Measurements from ENCODE around the gene HCRTR1. TPM values are rescaled to one million over a fixed set of nuclear protein-coding genes. Genes with fewer than 3 reads are reported as not detected.

HCRTR1 gene
- total RNA-seq, 1 experiment from 2014 or later: not detected

- DNase-seq: no peak
- Histone ChIP-seq H3K4me3 (ENCODE audit: insufficient read depth, low read depth, low read length) (no peak overlapping the region), H3K36me3 (replicated peaks; ENCODE audit: control insufficient read depth, insufficient read depth, low read length) (no peaks in the 10 kb centered on the region), H3K27me3 (ENCODE audit: control insufficient read depth, insufficient read depth, low read length) (no peaks in the 10 kb centered on the region)
Observed at GRCh38 chr1:31607360-31607759, 10.1 kb upstream of the HCRTR1 start.

- no peak overlapping the region for H3K4me3 ChIP-seq (ENCODE audit: insufficient read depth, low read depth, low read length)
- no peaks in the 10 kb centered on the region for H3K27me3 ChIP-seq (ENCODE audit: control insufficient read depth, insufficient read depth, low read length)
- DNase-seq: no peak
- no peaks in the 10 kb centered on the region for H3K36me3 ChIP-seq (replicated peaks; ENCODE audit: control insufficient read depth, insufficient read depth, low read length)
Observed at GRCh38 chr1:31609514-31610118, 7.9 kb upstream of the HCRTR1 start.

DNA sequence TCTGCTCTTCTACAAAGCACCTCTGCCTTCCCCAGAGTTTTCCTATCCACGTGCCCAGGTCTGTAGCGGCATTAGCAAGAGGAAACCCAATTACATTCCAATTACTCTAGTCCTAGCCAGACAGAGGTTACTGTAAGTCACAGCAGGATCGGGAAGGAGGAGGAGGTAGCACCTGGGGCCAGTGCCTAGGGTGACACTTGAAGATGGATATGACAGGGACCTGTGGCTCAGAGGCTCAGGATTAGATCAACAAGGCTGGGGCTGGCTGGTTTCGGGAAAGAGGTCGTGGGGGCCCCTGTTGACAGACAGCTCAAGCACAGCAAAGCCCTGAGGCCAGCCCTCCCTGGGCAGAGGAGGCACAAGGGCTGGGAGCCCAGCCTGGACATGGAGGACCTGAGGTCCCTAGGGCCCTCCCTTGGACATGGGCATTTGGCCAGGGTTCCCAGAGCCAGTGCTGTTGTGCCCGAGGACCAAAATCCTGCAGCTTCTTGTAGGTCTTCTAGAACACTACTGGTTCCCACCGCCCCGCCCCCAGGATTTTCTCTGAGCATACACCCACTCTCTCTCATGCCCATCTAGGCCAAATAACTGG lies 3.0 kb upstream of the HCRTR1 start:
- Histone ChIP-seq H3K4me3 (ENCODE audit: insufficient read depth, low read depth, low read length) (no peak overlapping the region), H3K27me3 (ENCODE audit: control insufficient read depth, insufficient read depth, low read length) (peaks cover 30% of the 10 kb centered on the region), H3K36me3 (replicated peaks; ENCODE audit: control insufficient read depth, insufficient read depth, low read length) (no peaks in the 10 kb centered on the region)
- DNase-seq: no peak

GRCh38 chr1:31615414-31615813 lies 2.1 kb upstream of the HCRTR1 start:
- no peak for DNase-seq
- no peak overlapping the region for H3K4me3 ChIP-seq (ENCODE audit: insufficient read depth, low read depth, low read length)

DNA sequence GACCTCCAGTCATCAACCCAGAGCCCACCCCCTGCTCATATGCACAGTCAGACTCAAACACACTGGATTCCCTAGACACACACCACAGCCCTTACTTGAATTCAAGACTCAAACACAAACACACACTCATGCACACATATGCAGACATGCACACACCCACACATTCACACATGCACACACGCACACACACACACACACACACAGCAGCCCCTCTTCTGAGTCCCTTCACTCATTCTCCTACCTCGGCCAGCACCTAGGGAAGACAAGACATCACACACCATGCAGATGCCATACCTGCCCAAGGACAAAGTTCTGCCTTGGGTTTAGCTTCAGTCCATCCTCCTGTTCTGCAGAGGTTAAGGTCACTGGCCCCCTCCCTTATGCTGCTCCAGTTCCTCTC lies 1.6 kb upstream of the HCRTR1 start:
- H3K27me3 ChIP-seq (ENCODE audit: control insufficient read depth, insufficient read depth, low read length): peaks cover 30% of the 10 kb centered on the region
- H3K4me3 ChIP-seq (ENCODE audit: insufficient read depth, low read depth, low read length): no peak overlapping the region
- DNase-seq: no peak
- H3K36me3 ChIP-seq (replicated peaks; ENCODE audit: control insufficient read depth, insufficient read depth, low read length): no peaks in the 10 kb centered on the region

More at GRCh38 chr1:31615414-31615813, 2.1 kb upstream of the HCRTR1 start:
- H3K36me3 ChIP-seq (replicated peaks; ENCODE audit: control insufficient read depth, insufficient read depth, low read length): no peaks in the 10 kb centered on the region
- H3K27me3 ChIP-seq (ENCODE audit: control insufficient read depth, insufficient read depth, low read length): peaks cover 30% of the 10 kb centered on the region

GRCh38 chr1:31617916-31618746 lies 642 bp downstream of the HCRTR1 start:
- DNase-seq: peak; percentile 97
- Histone ChIP-seq H3K27me3 (ENCODE audit: control insufficient read depth, insufficient read depth, low read length) (peaks cover 30% of the 10 kb centered on the region), H3K4me3 (ENCODE audit: insufficient read depth, low read depth, low read length) (peak overlapping the region; percentile 75), H3K36me3 (replicated peaks; ENCODE audit: control insufficient read depth, insufficient read depth, low read length) (no peaks in the 10 kb centered on the region)

- Histone ChIP-seq H3K36me3 (replicated peaks; ENCODE audit: control insufficient read depth, insufficient read depth, low read length) (no peaks in the 10 kb centered on the region), H3K4me3 (ENCODE audit: insufficient read depth, low read depth, low read length) (no peak overlapping the region), H3K27me3 (ENCODE audit: control insufficient read depth, insufficient read depth, low read length) (peaks cover 30% of the 10 kb centered on the region)
- peak; percentile 37 for DNase-seq
Observed at GRCh38 chr1:31618916-31619846, 1.7 kb downstream of the HCRTR1 start.

- H3K27me3 ChIP-seq (ENCODE audit: control insufficient read depth, insufficient read depth, low read length): peaks cover 27% of the 10 kb centered on the region
- no peak overlapping the region for H3K4me3 ChIP-seq (ENCODE audit: insufficient read depth, low read depth, low read length)
- no peaks in the 10 kb centered on the region for H3K36me3 ChIP-seq (replicated peaks; ENCODE audit: control insufficient read depth, insufficient read depth, low read length)
- DNase-seq: peak; percentile 25
Observed at GRCh38 chr1:31620631-31621497, 3.4 kb downstream of the HCRTR1 start.

DNA sequence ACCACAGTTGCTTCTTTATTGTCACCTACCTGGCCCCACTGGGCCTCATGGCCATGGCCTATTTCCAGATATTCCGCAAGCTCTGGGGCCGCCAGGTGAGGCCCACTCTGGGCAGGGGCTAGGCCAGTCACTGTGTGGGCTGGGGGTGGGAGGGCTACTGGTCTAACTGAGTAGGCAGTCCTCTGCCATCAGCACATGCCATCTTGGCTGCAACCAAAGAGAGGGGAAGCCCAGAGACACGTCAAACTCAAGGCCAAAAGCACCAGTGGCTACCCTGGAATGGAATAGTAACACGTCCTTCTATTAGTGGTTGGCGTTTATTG lies 4.0 kb downstream of the HCRTR1 start:
- H3K4me3 ChIP-seq (ENCODE audit: insufficient read depth, low read depth, low read length): no peak overlapping the region
- DNase-seq: peak; percentile 23
- H3K27me3 ChIP-seq (ENCODE audit: control insufficient read depth, insufficient read depth, low read length): peaks cover 21% of the 10 kb centered on the region
- H3K36me3 ChIP-seq (replicated peaks; ENCODE audit: control insufficient read depth, insufficient read depth, low read length): no peaks in the 10 kb centered on the region

DNA sequence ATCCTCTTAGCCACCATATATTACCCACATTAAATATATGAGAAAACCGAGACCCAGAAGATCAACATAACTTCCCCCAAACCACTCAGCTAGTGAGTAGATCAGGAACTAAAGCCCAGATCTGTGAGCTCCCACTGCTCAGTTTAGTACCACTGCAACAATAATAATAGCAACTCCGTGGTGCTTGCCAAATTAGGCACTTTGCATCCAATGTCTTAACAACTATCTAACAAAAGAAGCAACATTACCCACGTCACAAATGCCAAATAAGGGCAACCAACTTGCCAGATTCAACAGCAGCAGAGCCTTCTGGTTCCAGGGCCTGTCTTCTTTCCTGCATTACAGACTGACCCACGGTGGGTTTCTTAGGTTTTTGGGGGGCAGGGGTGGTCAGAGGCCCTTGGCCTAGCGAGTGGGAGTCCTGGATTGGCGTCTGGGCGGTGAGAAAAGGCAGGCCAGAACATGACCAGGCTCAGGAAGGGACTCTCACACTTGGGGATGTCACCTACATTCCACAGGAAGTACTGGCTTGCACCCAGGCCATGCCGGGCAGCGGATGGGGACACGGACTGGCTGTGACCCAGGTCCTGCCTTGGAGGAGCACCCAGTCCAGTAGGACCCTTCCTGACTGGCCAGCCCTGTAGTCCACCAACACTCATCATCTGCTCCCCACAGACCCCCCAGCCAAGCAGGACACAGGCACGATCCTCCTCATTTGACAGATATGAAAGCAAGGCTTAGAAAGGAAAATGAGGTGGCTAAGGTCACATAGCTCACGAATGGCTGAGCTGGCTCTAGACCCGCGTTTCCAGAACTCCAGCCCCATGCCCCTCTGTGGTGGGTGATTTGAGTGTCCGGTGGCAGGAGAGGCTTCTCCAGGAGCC lies 4.6 kb downstream of the HCRTR1 start:
- H3K27me3 ChIP-seq (ENCODE audit: control insufficient read depth, insufficient read depth, low read length): peaks cover 14% of the 10 kb centered on the region
- H3K4me3 ChIP-seq (ENCODE audit: insufficient read depth, low read depth, low read length): no peak overlapping the region
- H3K36me3 ChIP-seq (replicated peaks; ENCODE audit: control insufficient read depth, insufficient read depth, low read length): no peaks in the 10 kb centered on the region
- DNase-seq: peak; percentile 33

DNA sequence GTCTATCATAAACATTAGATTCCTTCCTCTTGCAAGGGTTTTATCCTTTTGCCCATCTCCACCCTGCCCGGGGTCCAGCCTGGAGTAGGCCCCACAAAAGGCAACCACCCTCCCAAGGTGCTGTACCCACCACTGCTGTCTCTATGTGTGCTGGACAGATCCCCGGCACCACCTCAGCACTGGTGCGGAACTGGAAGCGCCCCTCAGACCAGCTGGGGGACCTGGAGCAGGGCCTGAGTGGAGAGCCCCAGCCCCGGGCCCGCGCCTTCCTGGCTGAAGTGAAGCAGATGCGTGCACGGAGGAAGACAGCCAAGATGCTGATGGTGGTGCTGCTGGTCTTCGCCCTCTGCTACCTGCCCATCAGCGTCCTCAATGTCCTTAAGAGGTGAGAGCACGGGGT lies 5.9 kb downstream of the HCRTR1 start:
- DNase-seq: peak; percentile 37
- Histone ChIP-seq H3K4me3 (ENCODE audit: insufficient read depth, low read depth, low read length) (no peak overlapping the region), H3K27me3 (ENCODE audit: control insufficient read depth, insufficient read depth, low read length) (peaks cover 4% of the 10 kb centered on the region), H3K36me3 (replicated peaks; ENCODE audit: control insufficient read depth, insufficient read depth, low read length) (no peaks in the 10 kb centered on the region)

- H3K4me3 ChIP-seq (ENCODE audit: insufficient read depth, low read depth, low read length): no peak overlapping the region
- peaks cover 1% of the 10 kb centered on the region; the same call in 1 of the 2 replicates for H3K36me3 ChIP-seq (replicated peaks; ENCODE audit: control insufficient read depth, insufficient read depth, low read length)
- H3K27me3 ChIP-seq (ENCODE audit: control insufficient read depth, insufficient read depth, low read length): no peaks in the 10 kb centered on the region
- no peak for DNase-seq
Observed at GRCh38 chr1:31624309-31624708, 6.8 kb downstream of the HCRTR1 start.

Data from H7 (cell line).